Subcutaneous adipose tissue (tissue), 4 donors: ENCODE results near the gene GPC6. TPM values are rescaled to one million over a fixed set of nuclear protein-coding genes. Genes with fewer than 3 reads are reported as not detected.

ENCODE experiments used
- CTCF ChIP-seq: fragments of 450-650 bp; IDR thresholded peaks from one replicate; pipeline ENCODE4 v1.5.1; 2016; ENCODE audit warnings: low read depth, mild to moderate bottlenecking, control low read depth, antibody characterized with exemption, moderate library complexity
- total RNA-seq, 4 donors: library from RNA; depleted of rRNA; stranded (reverse); fragments of >200 nt; gene quantifications; one replicate each; pipeline ENCODE4 v1.1.0, GENCODE V29; 2016

The GPC6 gene
- total RNA-seq, 4 donors from 2014 or later: 16.2 to 30.6 (median 26.9) TPM

DNA sequence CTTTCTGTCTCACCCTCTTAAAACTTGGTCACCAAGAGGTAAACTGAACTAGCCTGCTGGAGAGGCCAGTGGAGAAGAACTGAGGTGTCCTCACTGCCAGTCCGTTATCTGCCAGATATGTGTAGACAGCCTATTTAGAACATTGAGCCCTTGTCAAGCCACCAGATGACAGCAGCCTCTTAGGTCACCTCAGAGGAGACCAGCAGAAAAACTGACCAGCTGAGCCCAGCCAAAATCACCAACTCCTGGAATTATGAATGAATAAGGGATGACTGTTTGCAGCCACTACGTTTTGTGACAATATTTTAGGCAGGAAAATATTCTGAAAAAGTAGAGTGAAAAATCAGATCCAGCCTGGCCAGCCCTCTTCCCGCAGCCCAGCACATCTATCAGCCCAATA, 739.0 kb downstream of the GPC6 start:
- no peak for TF ChIP-seq CTCF

GRCh38 chr13:93966267-93966936, 739.8 kb downstream of the GPC6 start:
- TF ChIP-seq CTCF: no peak

DNA sequence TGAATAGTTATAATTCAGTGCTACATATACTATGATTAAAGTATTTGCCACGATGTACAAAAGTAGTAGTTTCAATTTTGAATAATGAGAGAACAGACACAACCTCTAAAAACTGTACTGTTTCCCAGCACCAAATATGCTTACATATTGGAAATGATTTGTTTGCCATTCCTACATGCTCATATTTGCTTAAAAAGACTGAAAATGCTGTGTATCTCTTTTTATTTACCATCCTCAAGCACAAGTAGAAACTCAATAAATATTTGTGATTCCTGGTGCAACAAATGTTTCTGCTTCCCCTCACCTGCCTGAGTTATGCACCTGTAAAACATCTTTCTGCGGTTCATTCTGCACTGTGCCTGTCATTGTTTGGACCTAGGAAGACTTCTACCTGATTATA, 740.7 kb downstream of the GPC6 start:
- no peak for TF ChIP-seq CTCF

DNA sequence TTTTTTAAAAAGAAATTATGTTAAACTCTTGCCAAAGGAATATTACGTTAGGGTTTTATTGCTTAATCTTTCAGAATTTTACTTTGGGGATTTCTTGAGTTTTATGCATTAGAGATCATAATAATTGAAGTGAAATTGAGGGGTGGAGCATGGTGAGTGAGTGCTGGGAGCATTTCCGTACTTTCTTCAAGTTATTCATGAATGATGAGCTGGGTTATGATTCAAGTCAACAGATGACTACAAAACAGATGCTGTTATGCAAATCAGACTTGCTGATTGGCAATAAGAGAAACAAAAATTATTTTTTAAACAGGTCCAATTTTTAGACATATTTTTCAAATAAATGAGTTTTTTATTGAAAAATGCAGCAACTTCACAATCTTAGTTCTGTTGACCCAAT, 748.6 kb downstream of the GPC6 start:
- TF ChIP-seq CTCF: no peak

DNA sequence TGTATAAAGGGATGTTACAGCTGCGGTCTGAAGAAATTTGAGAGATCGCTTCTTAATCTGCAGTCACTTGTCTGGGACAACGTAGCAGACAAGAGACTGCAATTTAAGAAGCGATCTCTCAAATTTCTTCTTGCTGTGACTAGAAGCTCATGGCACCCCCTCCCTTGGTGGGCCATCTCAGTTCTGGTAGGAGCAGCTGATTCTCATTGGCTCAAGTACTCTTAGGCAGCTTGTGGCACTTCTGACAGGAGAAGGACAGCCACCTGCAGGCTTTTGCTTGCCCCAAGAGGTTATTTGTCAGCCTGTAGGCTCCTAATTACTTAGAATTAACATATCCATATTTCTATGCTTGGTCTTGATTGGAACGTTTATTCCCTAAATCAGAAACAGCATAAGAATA, 749.9 kb downstream of the GPC6 start:
- TF ChIP-seq CTCF: no peak

GRCh38 chr13:93977986-93978385, 751.4 kb downstream of the GPC6 start:
- TF ChIP-seq CTCF: no peak

- TF ChIP-seq CTCF: no peak
Observed at GRCh38 chr13:93981426-93981977, 754.9 kb downstream of the GPC6 start.
